VCaP (cell line): ENCODE results near the gene HNRNPLL.

Experiments used
- H3K27ac ChIP-seq: fragments of 450-650 bp; 2 replicates; pipeline ENCODE4 v1.5.1; 2017
- TF ChIP-seq, protein P1 (sequence below): fragments of 450-650 bp; conservative IDR thresholded peaks from 2 replicates; pipeline ENCODE4 v1.5.1; 2017; ENCODE audit warnings: mild to moderate bottlenecking, moderate library complexity

HNRNPLL gene

DNA sequence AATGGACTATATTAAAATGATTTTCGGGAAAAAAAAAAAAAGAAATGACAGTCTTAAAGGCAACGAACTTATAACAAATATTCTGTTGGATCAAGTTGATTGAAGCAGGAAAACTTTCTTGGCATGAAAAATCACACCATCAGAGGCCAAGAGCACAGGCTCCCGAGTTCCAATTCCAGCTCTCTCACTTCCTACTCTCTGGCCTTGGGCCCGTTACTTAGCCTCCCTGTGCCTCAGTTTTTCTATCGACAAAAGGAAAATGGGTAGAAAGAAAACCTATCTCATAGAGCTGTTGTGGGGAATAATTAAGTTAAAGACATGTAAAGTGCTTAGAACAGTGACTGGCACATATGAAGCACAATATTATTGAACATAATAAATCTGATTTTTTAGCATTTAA, 74.2 kb downstream of the HNRNPLL start:
- no peak overlapping the region; the same call in 1 of the 2 replicates for H3K27ac ChIP-seq
- TF ChIP-seq, protein P1, sequence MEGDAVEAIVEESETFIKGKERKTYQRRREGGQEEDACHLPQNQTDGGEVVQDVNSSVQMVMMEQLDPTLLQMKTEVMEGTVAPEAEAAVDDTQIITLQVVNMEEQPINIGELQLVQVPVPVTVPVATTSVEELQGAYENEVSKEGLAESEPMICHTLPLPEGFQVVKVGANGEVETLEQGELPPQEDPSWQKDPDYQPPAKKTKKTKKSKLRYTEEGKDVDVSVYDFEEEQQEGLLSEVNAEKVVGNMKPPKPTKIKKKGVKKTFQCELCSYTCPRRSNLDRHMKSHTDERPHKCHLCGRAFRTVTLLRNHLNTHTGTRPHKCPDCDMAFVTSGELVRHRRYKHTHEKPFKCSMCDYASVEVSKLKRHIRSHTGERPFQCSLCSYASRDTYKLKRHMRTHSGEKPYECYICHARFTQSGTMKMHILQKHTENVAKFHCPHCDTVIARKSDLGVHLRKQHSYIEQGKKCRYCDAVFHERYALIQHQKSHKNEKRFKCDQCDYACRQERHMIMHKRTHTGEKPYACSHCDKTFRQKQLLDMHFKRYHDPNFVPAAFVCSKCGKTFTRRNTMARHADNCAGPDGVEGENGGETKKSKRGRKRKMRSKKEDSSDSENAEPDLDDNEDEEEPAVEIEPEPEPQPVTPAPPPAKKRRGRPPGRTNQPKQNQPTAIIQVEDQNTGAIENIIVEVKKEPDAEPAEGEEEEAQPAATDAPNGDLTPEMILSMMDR: no peak

DNA sequence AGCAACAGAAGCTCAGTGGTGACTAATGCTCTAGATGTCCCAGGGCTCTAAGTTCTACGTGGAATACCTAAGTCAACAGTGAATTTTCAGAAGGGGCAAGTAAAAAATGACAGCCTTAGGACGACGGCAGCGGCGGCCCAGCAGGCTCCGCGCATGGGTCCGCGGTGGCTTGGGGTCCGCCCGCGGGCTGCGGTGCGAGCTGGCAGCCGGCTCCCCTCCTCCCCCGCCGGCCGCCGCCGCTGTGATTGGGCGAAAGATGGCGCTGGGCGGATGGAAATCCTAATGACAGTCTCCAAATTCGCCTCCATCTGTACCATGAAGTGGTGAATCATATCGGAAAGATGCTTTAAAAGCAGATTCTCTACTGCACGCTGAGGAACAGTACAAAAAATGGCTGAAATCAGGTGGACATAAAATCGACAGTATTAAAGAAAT, 74.7 kb downstream of the HNRNPLL start:
- H3K27ac ChIP-seq: peak overlapping the region; percentile 31
- TF ChIP-seq, protein P1: peak; percentile 23; the same call in 1 of the 2 replicates

DNA sequence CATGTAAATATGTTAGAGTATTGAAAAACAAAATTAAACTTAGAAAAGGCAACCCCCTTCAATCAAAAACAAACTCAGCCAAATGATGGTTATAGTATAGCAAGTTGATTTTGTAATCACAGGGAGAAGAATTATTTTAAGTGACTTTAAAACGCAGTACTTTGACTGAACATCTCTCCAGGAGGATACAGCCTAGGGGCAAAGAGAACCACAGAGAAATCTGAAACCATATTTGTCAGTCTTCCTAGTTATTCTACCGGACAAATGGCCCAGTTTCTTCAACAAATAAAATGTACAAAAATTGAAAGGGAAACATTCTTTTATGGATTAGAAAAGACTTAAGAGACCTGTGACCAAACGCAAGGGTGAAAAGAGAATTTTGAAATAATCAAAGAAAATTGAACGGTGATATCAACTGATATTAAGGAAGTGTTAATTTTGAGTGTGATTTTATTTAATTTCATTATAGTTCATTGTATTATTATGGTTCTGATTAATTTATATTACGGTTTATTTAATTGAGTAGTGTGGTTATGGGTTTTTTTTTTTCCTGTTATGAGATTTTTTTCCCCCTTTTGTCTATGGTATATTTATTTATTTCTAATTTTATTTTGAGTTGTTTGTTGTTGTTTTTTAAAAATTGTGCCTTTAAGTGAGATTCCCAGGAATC, 75.3 kb downstream of the HNRNPLL start:
- TF ChIP-seq, protein P1: no peak

DNA sequence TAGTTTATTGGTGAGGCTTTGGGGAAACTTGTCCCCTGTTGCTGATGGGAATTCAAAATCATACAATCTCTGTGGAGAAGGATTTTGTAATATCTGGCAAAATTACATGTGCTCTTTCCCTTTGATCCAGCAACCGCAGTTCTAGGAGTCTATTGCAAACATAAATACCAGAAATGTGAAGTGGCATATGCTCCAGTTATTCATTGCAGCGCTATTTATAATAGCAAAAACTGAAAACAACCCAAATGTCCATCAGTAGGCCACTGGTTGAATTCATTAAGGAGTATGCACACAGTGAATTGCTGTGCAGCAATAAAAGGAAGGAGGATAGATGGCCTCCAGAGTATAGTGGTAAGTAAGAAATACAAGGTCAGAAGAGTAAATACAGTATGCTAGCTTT, 76.5 kb downstream of the HNRNPLL start:
- TF ChIP-seq, protein P1: no peak
- no peak overlapping the region for H3K27ac ChIP-seq

More for the DNA sequence above, 75.3 kb downstream of the HNRNPLL start:
- peak overlapping the region; percentile 31 for H3K27ac ChIP-seq

DNA sequence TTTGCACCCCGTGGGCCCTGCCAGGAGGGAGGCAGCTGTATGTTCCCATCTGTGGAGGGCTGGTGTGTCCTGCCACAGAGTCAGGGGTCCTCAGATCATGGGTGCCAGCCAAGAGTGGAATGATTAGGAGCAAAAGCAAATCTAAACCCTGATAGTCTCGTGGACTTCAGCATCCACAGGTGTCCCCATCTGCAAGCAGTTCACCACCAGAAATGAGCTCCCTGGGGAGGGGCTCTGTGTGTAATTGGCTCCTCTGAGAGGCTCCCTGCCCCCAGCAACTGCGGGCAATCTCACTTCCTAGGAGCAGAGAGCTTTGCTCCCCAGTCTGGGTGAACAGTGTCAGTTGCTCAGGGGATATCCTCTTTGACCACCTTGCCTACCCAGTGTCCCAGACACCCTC, 78.1 kb downstream of the HNRNPLL start:
- H3K27ac ChIP-seq: no peak overlapping the region
- TF ChIP-seq, protein P1: no peak

DNA sequence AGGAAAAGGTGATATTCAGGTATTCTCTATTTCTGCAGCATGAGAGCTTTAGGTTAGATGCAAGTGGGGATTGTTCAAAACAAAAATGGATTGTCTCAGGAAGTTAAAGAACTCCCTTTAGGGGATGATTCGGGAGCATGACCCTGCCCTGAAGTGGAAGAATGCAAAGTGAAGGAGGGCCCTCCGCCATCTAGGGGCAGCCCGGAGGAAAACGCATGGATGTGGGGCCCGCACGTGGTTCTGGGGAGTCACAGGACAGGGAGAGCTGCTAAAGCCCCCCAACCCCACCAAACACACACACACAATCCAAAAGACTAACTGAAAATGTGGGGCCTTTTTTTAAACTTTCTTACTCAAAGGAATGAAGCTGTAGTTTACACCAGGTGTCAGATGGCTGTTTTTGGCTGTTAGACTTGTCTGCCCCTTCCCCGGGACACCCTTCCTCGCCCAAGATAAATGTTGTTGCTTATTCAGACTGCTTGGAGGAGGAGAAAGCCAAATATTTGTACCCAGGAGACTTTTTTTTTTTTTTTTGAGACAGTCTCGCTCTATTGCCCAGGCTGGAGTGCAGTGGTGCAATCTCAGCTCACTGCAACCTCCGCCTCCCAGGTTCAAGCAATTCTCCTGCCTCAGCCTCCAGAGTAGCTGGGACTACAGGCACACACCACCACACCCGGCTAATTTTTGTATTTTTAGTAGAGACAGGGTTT, 78.8 kb downstream of the HNRNPLL start:
- TF ChIP-seq, protein P1: peak; percentile 47
- H3K27ac ChIP-seq: no peak overlapping the region

DNA sequence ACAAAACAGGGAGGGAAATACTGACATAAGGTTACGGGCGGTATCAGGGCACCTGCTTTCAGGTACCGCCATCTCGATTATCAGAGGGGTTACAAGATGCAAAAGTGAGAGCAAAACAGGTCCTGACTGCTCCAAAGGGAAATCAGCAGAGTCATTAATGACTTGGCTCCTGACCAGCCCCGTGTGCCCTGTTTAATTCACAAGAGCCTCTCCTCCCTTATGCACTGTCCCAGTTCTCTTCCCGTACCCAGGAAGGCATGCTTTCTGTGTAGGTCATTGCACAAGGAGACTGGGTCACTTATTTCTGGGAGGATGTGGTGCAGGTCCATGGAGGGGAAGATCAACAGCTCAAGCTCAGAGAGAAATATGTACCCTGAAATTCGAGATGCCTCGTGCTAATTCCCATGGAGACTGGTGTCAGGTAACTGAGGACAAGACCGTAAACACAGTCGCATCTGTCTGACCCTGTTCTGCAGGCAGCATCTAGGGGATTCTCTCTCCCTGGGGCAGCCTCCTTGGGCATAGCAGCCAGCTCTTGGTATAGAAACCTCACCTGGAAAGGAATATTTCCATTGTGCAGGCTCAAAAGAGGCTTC, 79.9 kb downstream of the HNRNPLL start:
- H3K27ac ChIP-seq: no peak overlapping the region
- TF ChIP-seq, protein P1: no peak
